ENCODE results near the gene EMCN. TPM values are rescaled to one million over a fixed set of nuclear protein-coding genes. Genes with fewer than 3 reads are reported as not detected.

EMCN gene
- total and polyA plus RNA-seq, 2 of the 8 experiments (the other 6 are each of a cell fraction or from before 2014, with no cell fraction given): not detected

DNA sequence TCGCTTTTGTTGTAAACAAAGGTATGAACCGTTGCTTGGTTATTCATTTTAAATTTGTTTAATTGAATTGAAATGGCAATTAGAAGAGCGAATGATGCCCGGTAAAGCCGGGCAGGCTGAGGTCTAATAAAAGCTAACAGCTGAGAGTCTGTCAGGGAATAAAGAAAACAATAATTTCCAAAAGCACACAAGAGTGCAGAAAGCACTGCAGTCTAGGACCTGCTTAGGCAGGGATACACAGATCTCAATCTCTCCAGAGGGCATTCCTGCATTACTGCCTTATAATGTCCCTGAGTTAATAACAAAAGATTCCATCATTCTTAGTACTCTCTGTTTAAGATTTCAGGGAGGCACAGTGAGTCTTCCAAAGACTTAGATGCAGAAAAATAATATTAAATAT lies 27.6 kb upstream of the EMCN start:
- ChIA-PET POLR2A (ENCODE audit: partially characterized antibody) (no interaction called here), CTCF (ENCODE audit: partially characterized antibody) (no interaction called here)
- Histone ChIP-seq H3K4me2 (ENCODE audit: insufficient read depth in 1 of 2, low read depth in 2 of 2, low read length in 2 of 2) (no peak overlapping the region; a peak in 1 of 4 replicates), H4K91ac (replicated peaks; ENCODE audit: insufficient read length, low read length) (no peak overlapping the region), H3K4ac (replicated peaks; ENCODE audit: insufficient read length, low read depth, low read length) (no peak overlapping the region), H3K36me3 (ENCODE audit: control insufficient read depth in 2 of 4, insufficient read depth in 4 of 4, low read length in 3 of 4) (no peaks in the 10 kb centered on the region), H3K79me1 (ENCODE audit: low read depth, low read length) (no peaks in the 10 kb centered on the region), H4K8ac (ENCODE audit: extremely low read depth, insufficient read depth, low read length) (no peak overlapping the region), H2BK20ac (ENCODE audit: low read length) (no peak overlapping the region), H2AFZ (ENCODE audit: low read length) (0 out of 2 replicates have a peak overlapping the region, but pooled peaks have one; percentile 61), H3K9ac (replicated peaks in 1 of 4; ENCODE audit: extremely low read depth in 1 of 4, low read depth in 3 of 4, low read length in 3 of 4) (no peak overlapping the region), H3K14ac (ENCODE audit: insufficient read length) (no peak overlapping the region), H3K9me3 (ENCODE audit: insufficient read depth in 2 of 2, low read depth in 1 of 2, low read length in 1 of 2) (no peaks in the 10 kb centered on the region), H2AK5ac (ENCODE audit: low read depth, low read length) (no peak overlapping the region), H2BK12ac (ENCODE audit: low read depth, low read length) (no peak overlapping the region), H2BK15ac (ENCODE audit: low read length) (no peak overlapping the region), H2BK5ac (ENCODE audit: low read depth, low read length) (no peak overlapping the region), H3K79me2 (ENCODE audit: control insufficient read depth in 1 of 2, insufficient read depth in 2 of 2, low read length in 2 of 2) (no peaks in the 10 kb centered on the region), H3K4me3 (ENCODE audit: extremely low read depth in 1 of 4, insufficient read depth in 2 of 4, low read depth in 3 of 4, low read length in 4 of 4) (no peak overlapping the region), H4K5ac (ENCODE audit: insufficient read length, low read depth, low read length) (no peak overlapping the region), H3K27ac (ENCODE audit: low read depth, low read length) (no peak overlapping the region), H3K23me2 (ENCODE audit: low read depth, low read length) (no peaks in the 10 kb centered on the region; the same call in 1 of the 2 replicates), H3K4me1 (replicated peaks in 1 of 4; ENCODE audit: control insufficient read depth in 3 of 4, insufficient read depth in 4 of 4, low read length in 3 of 4) (peaks cover 0 to 6% (median under 1%) of the 10 kb centered on the region in 4 experiments; a peak in 2 of 7 replicates), H3K27me3 (replicated peaks in 1 of 4; ENCODE audit: control insufficient read depth in 3 of 4, extremely low read depth in 1 of 4, insufficient read depth in 3 of 4, low read length in 3 of 4) (no peaks in the 10 kb centered on the region), H4K20me1 (replicated peaks in 1 of 2; ENCODE audit: control insufficient read depth in 1 of 2, insufficient read depth in 2 of 2, low read length in 2 of 2) (no peaks in the 10 kb centered on the region), H3K18ac (ENCODE audit: extremely low read depth, low read length) (no peak overlapping the region; the same call in 1 of the 2 replicates), H2BK120ac (replicated peaks; ENCODE audit: low read depth, low read length) (no peak overlapping the region), H3K23ac (ENCODE audit: insufficient read length) (no peak overlapping the region), H3K56ac (replicated peaks; ENCODE audit: insufficient read length, low read depth, low read length) (no peak overlapping the region)
- no peak for DNase-seq (ENCODE audit: low read depth in 1 of 2, low spot score in 2 of 2)
- WGBS, 2 experiments (ENCODE audit: extremely low coverage in 1 of 2, insufficient coverage in 1 of 2, insufficient read length in 1 of 2, insufficient replicate concordance in 2 of 2, low coverage in 1 of 2, low lambda C conversion rate in 2 of 2, missing lambda C conversion rate in 1 of 2): 75% methylated on average over 5 of the region's 5 CpGs; no CpG with 5 or more reads in 1 of the 2 experiments
- FAIRE-seq: peak; percentile 19
- no peak for TF ChIP-seq MAFK (IDR thresholded peaks at IDR 0.05; ENCODE audit: low read depth, low read length)
